Right lobe of liver (tissue), 6 donors: ENCODE results near the gene SLC22A13. TPM values are rescaled to one million over a fixed set of nuclear protein-coding genes. Genes with fewer than 3 reads are reported as not detected.

ENCODE experiments used
- ATAC-seq, 4 donors: fragments of 200-7000 bp; cut with Tn5 transposase; one replicate each; pipeline ENCODE4 v1.9.1; 2020; ENCODE audit warnings: mild to moderate bottlenecking in 4 of 4, moderate library complexity in 4 of 4
- DNase-seq, 3 donors: peaks; one replicate each; pipeline ENCODE4 v3.0.0-alpha.2; 2020
- H3K27ac ChIP-seq, 3 donors: fragments of 200-600 bp; one replicate each; pipeline ENCODE4 v1.8.0; 2022
- H3K27me3 ChIP-seq, 2 donors: fragments of 200-600 bp; one replicate each; pipeline ENCODE4 v1.8.0; 2022
- H3K36me3 ChIP-seq, 4 donors: fragments of 200-600 bp; sonication (generic) in 1 of 4; one replicate each; pipeline versions ENCODE4 v1.5.1 to v1.8.0; 2017 to 2022; ENCODE audit warnings: control low read depth in 1 of 4
- H3K4me1 ChIP-seq, 4 donors: fragments of 200-600 bp; sonication (generic) in 1 of 4; one replicate each; pipeline versions ENCODE4 v1.5.1 to v1.8.0; 2017 to 2022; ENCODE audit warnings: control low read depth in 1 of 4
- H3K4me3 ChIP-seq, 3 donors: fragments of 200-600 bp; one replicate each; pipeline ENCODE4 v1.8.0; 2022
- H3K9me3 ChIP-seq, 4 donors: fragments of 200-600 bp; sonication (generic) in 1 of 4; one replicate each; pipeline versions ENCODE4 v1.5.1 to v1.8.0; 2017 to 2022; ENCODE audit warnings: control low read depth in 1 of 4
- CTCF ChIP-seq, 4 donors: fragments of 200-600 bp in 3 of 4; fragments of 450-650 bp in 1 of 4; IDR thresholded peaks; one replicate each; pipeline versions ENCODE4 v1.5.1 to v1.8.0; 2016 to 2022; ENCODE audit warnings: antibody characterized with exemption in 4 of 4, mild to moderate bottlenecking in 2 of 4
- POLR2A ChIP-seq: fragments of 450-650 bp; IDR thresholded peaks from one replicate; pipeline ENCODE4 v1.6.1; 2017; ENCODE audit warnings: antibody characterized with exemption, mild to moderate bottlenecking
- WGBS: methylation state at CpG from one replicate; pipeline ENCODE4 v1.1.6; 2018; ENCODE audit warnings: low coverage, low lambda C conversion rate; ENCODE audit not compliant: insufficient coverage; ENCODE audit errors: missing lambda C conversion rate; 5-methylcytosine and 5-hydroxymethylcytosine counted together
- intact Hi-C, 2 donors: fragments of 100-400 bp; cut with DNase I; formaldehyde crosslinking; loops; one replicate each; pipeline versions ENCODE4 v1.11.2 to v1.14.1; 2022
- total RNA-seq, 6 experiments: library from RNA; depleted of rRNA in 2 of 6; stranded (reverse); fragments of >200 nt in 2 of 6; fragmentation: NEBNext Ultra II Directional in 3 of 6; extraction: Animal tissue kit (Norgen Biotek cat#: 25700) in 3 of 6; gene quantifications; one replicate each; pipeline versions ENCODE4 v1.1.0 to v1.2.4, GENCODE V29; 2016 to 2023
- donor health status: DM: no; HTN: yes; CAD: no.
- donor health status: DM: no; HTN: no; CAD: no.
- donor health status: DM: no; HTN: no; CAD: no.
- donor health status: DM: no; HTN: yes; CAD: no.
- donor health status: DM: no; HTN: yes; CAD: no.

Gene SLC22A13
- total RNA-seq, 6 experiments from 2014 or later: 0.16 to 0.35 (median 0.22) TPM; not detected in 3

- no peak for TF ChIP-seq CTCF (IDR thresholded peaks at IDR 0.05)
- TF ChIP-seq POLR2A: no peak
- Histone ChIP-seq H3K4me3 (no peak overlapping the region), H3K36me3 (no peaks in the 10 kb centered on the region), H3K27ac (no peak overlapping the region), H3K4me1 (no peaks in the 10 kb centered on the region), H3K9me3 (no peaks in the 10 kb centered on the region), H3K27me3 (no peaks in the 10 kb centered on the region)
- WGBS: 73% methylated on average over 11 of the region's 11 CpGs
- DNase-seq (no peak), ATAC-seq (no peak)
- intact Hi-C loops: no loop called here
These were observed 48.1 kb downstream of the SLC22A13 start for GRCh38 chr3:38313695-38314094.

GRCh38 chr3:38314112-38314763 lies 48.6 kb downstream of the SLC22A13 start:
- Histone ChIP-seq H3K4me1 (no peaks in the 10 kb centered on the region), H3K9me3 (no peaks in the 10 kb centered on the region), H3K4me3 (no peak overlapping the region), H3K27ac (no peak overlapping the region), H3K36me3 (no peaks in the 10 kb centered on the region), H3K27me3 (no peaks in the 10 kb centered on the region)
- WGBS: 28% methylated on average over 2 of the region's 4 CpGs
- ATAC-seq (no peak), DNase-seq (no peak)
- intact Hi-C loops: no loop called here
- TF ChIP-seq CTCF (IDR thresholded peaks at IDR 0.05) (no peak), POLR2A (no peak)

GRCh38 chr3:38314764-38315487 lies 49.3 kb downstream of the SLC22A13 start:
- Histone ChIP-seq H3K9me3 (no peaks in the 10 kb centered on the region), H3K36me3 (no peaks in the 10 kb centered on the region), H3K4me1 (no peaks in the 10 kb centered on the region), H3K4me3 (no peak overlapping the region), H3K27ac (no peak overlapping the region), H3K27me3 (no peaks in the 10 kb centered on the region)
- 14% methylated on average over 1 of the region's 5 CpGs for WGBS
- TF ChIP-seq CTCF (IDR thresholded peaks at IDR 0.05): no peak
- TF ChIP-seq POLR2A: no peak
- intact Hi-C loops: no loop called here
- DNase-seq (no peak), ATAC-seq (no peak)

- Histone ChIP-seq H3K36me3 (no peaks in the 10 kb centered on the region), H3K4me3 (no peak overlapping the region), H3K27ac (no peak overlapping the region), H3K9me3 (no peaks in the 10 kb centered on the region), H3K4me1 (no peaks in the 10 kb centered on the region), H3K27me3 (no peaks in the 10 kb centered on the region)
- DNase-seq (no peak), ATAC-seq (no peak)
- intact Hi-C loops: no loop called here
- TF ChIP-seq POLR2A: no peak
- TF ChIP-seq CTCF (IDR thresholded peaks at IDR 0.05): no peak
- 81% methylated on average over 4 of the region's 10 CpGs for WGBS
These were observed 50.0 kb downstream of the SLC22A13 start for GRCh38 chr3:38315488-38316230.
